PC-9 (cell line): ENCODE results near the gene HS6ST1.

Experiments used
- EZH2 ChIP-seq: fragments of 200-600 bp; sonication (generic); IDR thresholded peaks from 2 replicates; pipeline ENCODE4 v1.8.0; 2017; ENCODE audit warnings: antibody characterized with exemption, low read depth
- TF ChIP-seq, protein P1 (sequence below): fragments of 200-600 bp; sonication (generic); conservative IDR thresholded peaks from 2 replicates; pipeline ENCODE4 v1.6.1; 2017; ENCODE audit warnings: mixed run types, antibody characterized with exemption, mild to moderate bottlenecking, moderate library complexity

- TF ChIP-seq, protein P1, sequence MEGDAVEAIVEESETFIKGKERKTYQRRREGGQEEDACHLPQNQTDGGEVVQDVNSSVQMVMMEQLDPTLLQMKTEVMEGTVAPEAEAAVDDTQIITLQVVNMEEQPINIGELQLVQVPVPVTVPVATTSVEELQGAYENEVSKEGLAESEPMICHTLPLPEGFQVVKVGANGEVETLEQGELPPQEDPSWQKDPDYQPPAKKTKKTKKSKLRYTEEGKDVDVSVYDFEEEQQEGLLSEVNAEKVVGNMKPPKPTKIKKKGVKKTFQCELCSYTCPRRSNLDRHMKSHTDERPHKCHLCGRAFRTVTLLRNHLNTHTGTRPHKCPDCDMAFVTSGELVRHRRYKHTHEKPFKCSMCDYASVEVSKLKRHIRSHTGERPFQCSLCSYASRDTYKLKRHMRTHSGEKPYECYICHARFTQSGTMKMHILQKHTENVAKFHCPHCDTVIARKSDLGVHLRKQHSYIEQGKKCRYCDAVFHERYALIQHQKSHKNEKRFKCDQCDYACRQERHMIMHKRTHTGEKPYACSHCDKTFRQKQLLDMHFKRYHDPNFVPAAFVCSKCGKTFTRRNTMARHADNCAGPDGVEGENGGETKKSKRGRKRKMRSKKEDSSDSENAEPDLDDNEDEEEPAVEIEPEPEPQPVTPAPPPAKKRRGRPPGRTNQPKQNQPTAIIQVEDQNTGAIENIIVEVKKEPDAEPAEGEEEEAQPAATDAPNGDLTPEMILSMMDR: no peak
- no peak for TF ChIP-seq EZH2
Observed at GRCh38 chr2:128263902-128264331, 54.8 kb downstream of the HS6ST1 start.
